HG02571 (cell line): ENCODE measurements around the gene CTDSPL.

Experiments
- ATAC-seq: cut with Tn5 transposase; IDR thresholded peaks from one replicate; pipeline ENCODE4 v1.9.1; 2021; ENCODE audit warnings: mild to moderate bottlenecking, moderate library complexity; ENCODE audit not compliant: unreplicated experiment

CTDSPL gene

DNA sequence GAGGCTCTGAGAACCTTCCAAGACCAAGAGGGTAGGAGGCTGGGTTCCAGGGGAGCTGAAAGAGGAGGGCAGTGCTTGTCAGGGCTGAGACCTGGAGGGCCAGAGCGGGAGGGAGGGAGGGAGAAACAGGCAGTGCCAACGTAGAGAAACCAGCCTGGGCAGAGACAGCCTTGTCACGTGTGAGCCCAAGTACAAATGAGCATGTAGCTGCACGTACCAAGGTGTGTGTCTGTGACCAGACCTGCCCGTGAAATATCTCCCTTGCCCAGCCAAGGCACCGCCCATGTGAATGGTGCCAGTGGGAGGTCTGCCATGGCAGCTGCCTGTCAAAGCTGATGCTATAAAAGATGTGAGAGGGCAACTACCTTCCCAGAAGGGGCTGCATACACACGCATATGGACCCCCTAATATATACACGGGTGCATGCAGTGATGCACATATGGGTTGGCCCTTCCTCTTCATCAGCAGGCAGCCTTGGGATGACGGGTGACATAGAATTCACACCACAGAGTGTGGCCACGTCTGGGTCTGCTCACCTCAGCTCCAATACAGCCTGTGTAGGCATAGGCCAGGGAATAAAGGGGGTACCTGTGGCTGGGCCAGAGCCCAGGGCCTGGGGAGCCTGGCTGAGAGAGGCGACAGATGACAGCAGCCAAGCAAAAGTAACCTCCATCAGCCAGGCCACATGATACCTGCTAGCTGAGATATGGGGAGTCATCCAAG lies 7.8 kb upstream of the CTDSPL start:
- ATAC-seq = no peak

- ATAC-seq = no peak
Measured at GRCh38 chr3:37855363-37855970, 6.2 kb upstream of the CTDSPL start.

DNA sequence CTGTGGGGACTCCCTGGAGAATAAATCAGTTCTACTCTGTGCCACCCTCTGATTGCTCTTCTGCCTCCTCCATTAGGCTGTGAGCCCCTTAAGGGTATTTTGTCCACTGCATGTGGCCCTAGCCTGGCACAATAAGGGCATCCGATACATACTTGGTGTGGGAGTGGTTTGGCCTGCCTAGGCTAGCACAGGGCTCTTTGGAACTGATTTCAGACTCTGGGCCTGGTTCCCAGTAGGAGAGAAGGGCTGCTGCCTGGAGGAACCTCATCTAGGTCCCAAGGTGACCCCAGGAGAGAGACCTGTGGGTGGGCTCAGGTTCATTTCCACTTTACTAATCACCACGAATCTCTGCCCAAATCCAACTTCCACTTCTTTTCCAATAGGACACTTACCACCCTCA lies 5.3 kb upstream of the CTDSPL start:
- ATAC-seq = no peak

DNA sequence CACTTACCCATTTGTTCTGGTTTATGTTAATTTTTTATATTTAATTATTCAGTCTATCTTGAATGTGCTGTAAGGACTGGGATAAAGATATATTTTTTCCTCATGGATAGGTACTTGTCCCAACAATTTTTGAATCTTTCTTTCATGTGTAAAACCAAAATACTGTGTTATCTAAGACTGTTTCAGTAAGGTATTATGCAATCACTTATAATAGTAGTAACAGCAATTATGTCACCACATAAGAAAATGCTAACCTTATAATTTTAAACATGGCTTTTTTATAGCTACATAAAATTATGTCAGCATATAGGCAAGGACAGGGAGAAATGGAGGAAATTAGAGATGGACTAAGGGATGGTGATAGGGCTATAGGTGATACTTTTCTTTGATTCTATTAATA lies 2.9 kb upstream of the CTDSPL start:
- ATAC-seq = no peak

DNA sequence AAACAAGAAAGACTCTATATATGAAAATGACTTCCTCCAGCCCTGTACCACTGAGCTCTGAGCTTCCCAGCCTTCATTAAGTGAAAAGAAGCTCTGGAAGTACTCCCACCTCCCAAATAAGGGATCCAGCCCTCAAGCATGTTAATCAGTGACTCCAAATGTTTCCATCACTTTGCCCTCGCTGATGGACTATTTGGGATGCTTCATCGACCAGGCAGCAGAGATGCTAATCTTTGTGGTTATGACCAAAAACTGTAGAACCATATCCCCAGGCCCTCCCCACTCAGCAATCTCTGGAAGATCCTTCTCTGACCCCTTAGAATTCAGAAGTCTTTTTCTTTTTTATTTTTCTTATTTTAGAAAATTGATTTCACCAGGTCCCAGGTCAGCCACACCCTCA lies 2.3 kb upstream of the CTDSPL start:
- no peak for ATAC-seq

DNA sequence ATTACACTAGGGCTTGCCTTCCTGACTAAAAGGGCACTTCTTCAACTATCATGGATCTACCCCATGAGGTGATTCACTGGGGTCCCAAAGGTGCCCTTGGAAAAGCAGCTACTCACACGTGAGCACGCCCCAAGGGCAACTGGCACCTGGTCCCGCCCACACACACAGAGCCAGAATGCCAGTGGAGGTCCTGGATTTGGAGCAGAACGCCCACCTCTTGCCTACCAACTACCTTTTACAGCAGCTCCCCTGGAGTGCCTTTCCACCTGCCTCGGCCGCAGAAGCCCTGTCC lies 1.8 kb upstream of the CTDSPL start:
- no peak for ATAC-seq

DNA sequence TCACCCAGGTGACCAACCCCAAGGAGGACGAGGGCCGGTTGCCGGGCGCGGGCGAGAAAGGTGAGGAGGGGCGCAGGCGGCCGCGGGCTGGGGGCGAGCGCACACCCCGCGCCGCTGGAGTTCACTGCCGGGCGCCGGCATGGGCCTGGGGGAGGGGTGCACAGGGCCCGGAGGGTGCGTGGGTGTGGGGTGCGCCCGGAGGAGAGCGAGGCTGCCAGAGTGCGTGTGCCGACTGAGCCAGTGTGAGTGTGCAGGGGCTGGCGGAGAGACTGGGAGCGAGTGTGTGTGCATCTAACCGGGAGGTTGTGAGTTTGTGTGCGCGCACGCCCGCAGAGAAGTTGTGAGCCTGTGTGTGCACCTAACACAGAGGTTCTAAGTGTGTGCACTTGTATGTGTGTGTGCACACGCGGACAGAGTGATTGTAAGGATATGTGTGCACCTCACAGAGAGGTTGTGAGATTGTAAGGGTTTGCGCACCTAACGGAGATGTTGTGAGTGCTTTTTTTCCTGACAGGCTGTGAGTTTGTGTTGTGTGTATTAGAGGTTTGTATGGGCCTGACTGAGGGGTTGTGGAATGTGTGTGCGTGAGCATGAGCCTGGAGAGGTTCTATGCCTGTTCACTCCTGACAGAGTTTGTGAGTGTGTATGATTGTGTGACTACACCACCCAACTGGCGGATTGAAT lies 681 bp downstream of the CTDSPL start:
- ATAC-seq = no peak

DNA sequence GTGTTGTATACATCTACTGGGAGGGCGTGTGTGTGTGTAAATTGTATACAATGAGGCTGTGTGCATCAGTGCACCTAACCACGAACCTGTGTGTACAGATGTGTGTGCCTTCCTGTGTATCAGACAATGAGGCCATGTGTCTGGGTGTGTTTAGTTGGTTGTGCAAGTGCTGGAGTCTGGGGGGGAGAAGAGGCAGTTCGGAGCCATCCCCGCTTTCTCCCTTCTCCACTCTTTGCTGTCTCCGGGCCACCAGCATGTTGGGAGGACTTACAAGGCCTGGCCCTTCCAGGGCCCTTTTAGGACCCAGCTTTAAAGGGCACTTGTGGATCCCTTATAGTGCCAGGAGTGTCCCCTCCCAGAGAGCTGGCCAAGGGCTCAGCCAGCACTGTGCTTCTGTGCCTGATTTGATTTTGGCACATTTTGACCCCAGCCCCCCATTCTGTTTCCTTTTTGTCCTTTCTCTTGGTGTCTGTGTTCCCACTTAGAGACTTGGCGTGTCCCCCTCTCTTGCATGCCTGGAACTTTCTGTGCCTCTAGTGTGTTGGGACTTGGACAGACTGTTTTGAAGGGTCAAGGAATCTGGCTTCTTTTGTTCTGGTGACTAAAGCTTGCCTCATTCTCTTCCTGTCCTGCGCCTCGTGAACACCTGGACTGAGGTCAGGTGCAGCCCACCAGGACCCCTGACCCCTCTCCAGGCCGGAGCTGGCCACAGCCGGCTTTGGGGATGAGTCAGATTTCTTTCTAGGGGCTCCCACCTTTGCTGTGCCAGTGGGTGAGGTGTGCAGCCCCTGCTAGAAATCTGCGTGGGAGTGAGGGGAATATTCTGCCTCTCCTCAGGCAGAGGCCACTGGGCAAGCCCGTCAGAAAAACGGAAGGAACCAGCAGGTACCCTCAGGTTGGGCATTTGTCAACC lies 1.5 kb downstream of the CTDSPL start:
- ATAC-seq = no peak

GRCh38 chr3:37863949-37864822 lies 2.5 kb downstream of the CTDSPL start:
- no peak for ATAC-seq

DNA sequence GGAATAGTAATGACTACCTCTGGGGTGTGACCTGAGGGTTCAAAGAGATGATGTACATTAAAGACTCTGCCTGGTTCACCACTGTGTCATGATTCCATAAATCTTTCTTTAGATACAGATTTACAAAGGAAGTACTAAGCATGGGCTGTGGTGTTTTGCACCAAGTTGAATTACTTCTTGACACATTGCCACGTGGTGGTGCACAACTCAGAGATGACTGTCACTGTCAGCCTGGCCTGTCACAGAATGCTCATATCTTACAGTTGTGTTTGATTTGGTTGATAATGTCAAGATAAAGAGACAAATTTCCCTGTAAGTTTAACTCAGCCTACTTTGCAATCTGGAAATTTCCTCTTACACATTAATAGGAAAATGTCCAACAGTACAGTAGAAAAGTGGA lies 3.2 kb downstream of the CTDSPL start:
- no peak for ATAC-seq

DNA sequence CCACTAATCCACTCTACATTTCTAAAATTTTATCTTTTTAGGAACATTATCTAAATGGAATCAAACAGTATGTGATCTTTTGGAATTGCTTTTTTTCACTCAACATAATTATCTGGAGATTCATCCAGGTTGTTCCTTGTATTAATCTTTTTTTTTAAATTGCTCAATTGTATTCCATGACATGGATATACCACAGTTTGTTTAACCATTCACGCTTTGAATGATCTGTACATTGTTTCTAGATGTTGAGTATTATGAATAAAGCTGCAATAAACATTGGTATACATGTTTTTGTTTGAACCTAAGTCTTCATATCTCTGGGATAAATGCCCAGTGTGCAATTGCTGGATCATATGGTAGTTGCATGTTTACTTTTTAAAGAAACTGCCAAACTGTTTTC lies 5.5 kb downstream of the CTDSPL start:
- no peak for ATAC-seq

GRCh38 chr3:37871858-37872257 lies 10.2 kb downstream of the CTDSPL start:
- no peak for ATAC-seq

DNA sequence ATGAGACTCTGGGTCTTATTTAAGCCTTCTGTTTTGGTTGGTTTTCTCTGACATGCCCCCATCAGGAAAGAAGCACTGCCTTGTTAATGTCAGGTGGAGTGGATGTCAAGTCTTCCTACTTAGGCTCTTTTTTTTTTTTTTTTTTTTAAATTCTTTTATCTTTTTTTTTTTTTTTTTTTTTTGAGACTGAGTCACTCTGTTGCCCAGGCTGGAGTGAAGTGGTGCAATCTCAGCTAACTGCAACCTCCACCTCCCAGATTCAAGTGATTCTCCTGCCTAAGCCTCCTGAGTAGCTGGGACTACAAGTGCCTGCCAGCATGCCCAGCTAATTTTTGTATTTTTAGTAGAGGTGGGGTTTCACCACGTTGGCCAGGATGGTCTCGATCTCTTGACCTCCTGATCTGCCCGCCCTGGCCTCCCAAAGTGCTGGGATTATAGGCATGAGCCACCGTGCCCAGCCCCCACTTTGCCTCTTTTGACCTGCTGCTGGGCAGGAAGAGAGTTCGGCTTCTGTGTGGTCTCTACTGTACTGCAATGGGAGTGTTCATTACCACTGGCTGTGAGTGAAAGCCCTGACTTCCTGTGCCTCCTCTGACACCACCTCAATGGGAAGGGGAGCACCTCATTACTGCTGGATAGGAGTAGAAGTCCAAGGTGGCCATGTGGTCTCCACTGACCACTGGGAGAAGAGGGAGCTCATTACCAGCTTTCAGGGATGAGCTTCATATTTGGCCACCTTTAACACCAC lies 10.9 kb downstream of the CTDSPL start:
- no peak for ATAC-seq

DNA sequence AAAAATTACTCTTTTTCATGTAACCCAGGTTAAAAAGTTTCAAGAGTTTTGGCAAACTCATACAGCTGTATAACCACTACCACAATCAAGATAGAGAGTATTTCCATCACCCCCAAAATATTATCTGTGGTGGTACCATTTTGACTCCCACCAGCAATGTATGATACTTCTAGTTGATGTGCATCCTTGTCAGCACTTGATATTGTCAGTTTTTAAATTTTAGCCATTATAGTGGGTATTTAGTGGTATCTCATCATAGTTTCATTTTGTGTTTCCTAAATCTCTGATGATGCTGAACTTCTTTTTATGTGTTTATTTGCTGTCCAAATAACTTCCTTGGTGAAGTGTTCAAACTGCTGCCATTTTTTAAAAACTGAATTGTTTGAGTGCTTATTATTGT lies 14.6 kb downstream of the CTDSPL start:
- ATAC-seq = no peak

GRCh38 chr3:37882711-37883110 lies 21.0 kb downstream of the CTDSPL start:
- no peak for ATAC-seq

DNA sequence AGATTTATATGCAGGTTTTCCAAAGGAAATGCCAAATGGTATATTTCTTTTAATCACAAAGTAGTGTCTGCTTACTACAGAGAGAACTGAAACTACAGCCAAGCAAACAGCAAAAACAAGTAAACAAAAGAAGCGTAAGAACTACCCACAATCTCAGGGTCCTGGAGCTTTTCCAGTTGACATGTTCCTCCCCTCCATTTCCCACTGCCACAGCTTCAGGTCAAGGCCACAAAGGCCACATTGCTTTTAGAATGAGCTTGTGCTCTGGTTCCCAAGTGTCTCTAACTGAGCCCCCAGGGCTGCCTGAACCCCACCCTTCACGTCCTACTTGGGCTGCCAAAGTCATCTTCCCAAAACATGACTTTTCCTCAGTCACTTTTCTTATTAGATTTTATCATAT lies 24.1 kb downstream of the CTDSPL start:
- ATAC-seq = no peak

GRCh38 chr3:37886395-37886794 lies 24.7 kb downstream of the CTDSPL start:
- ATAC-seq = no peak

- ATAC-seq = no peak
Measured at GRCh38 chr3:37887062-37887461, 25.4 kb downstream of the CTDSPL start.

GRCh38 chr3:37887824-37888223 lies 26.1 kb downstream of the CTDSPL start:
- no peak for ATAC-seq

DNA sequence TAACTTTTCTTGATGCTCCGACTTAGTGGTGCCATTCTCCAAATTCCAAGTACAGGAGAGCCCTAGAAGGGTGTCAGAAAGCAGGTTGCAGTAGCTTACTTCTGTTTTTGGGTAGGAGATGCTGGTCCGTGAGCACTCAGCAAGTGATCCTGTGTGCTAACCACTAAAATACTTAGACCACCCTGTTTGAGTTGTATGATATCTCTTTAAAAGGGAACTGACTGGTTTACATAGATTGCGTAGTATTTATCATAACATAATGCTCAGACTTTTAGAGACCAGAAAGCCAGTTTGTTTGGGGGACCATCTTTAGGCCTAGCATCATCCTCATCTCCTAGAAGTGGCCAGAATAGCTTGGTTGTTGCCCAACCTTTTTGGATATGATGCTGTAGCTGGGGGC lies 26.7 kb downstream of the CTDSPL start:
- no peak for ATAC-seq
